KOPT-K1 (cell line): ENCODE measurements around the gene ARRB2.

Experiments used
- H3K27ac ChIP-seq: fragments of 200-600 bp; sonication (generic); 2 replicates; pipeline ENCODE4 v1.5.1; 2016; ENCODE audit warnings: antibody characterized with exemption, mild to moderate bottlenecking, low read depth, low read length; ENCODE audit not compliant: poor library complexity, severe bottlenecking
- H3K36me3 ChIP-seq: fragments of 200-600 bp; sonication (generic); 2 replicates; pipeline ENCODE4 v1.5.1; 2017; ENCODE audit warnings: antibody characterized with exemption, mild to moderate bottlenecking, low read length, moderate library complexity; ENCODE audit not compliant: insufficient read depth
- H3K9me3 ChIP-seq: fragments of 200-600 bp; sonication (generic); 2 replicates; pipeline ENCODE4 v1.5.1; 2017; ENCODE audit warnings: antibody characterized with exemption, low read length, mild to moderate bottlenecking; ENCODE audit not compliant: insufficient read depth, poor library complexity, severe bottlenecking

Gene ARRB2

GRCh38 chr17:4733073-4733531 is 22.7 kb downstream of the ARRB2 start:
- no peaks in the 10 kb centered on the region for H3K36me3 ChIP-seq
- H3K27ac ChIP-seq: no peak overlapping the region
- H3K9me3 ChIP-seq: no peaks in the 10 kb centered on the region

GRCh38 chr17:4734857-4735475 is 24.5 kb downstream of the ARRB2 start:
- H3K36me3 ChIP-seq: no peaks in the 10 kb centered on the region
- H3K9me3 ChIP-seq: no peaks in the 10 kb centered on the region
- H3K27ac ChIP-seq: no peak overlapping the region

GRCh38 chr17:4735876-4736651 is 25.6 kb downstream of the ARRB2 start:
- Histone ChIP-seq H3K27ac (no peak overlapping the region), H3K36me3 (no peaks in the 10 kb centered on the region), H3K9me3 (no peaks in the 10 kb centered on the region)

GRCh38 chr17:4738136-4739121 is 28.0 kb downstream of the ARRB2 start:
- no peaks in the 10 kb centered on the region for H3K36me3 ChIP-seq
- no peak overlapping the region for H3K27ac ChIP-seq
- no peaks in the 10 kb centered on the region for H3K9me3 ChIP-seq

- Histone ChIP-seq H3K9me3 (no peaks in the 10 kb centered on the region), H3K36me3 (no peaks in the 10 kb centered on the region), H3K27ac (no peak within 1 kb of the TSS)
These were observed 28.9 kb downstream of the ARRB2 start, which contains the start of the genes CXCL16 and ZMYND15 for GRCh38 chr17:4739122-4740024. TSS of gene CXCL16 (minus strand) at chr17:4739928. CDS start at chr17:4739339, 589 bp downstream. TSS of gene ZMYND15 (plus strand) at chr17:4739833. CDS start at chr17:4740549, 716 bp downstream.

GRCh38 chr17:4740025-4740351 is 29.6 kb downstream of the ARRB2 start:
- Histone ChIP-seq H3K9me3 (no peaks in the 10 kb centered on the region), H3K27ac (no peak overlapping the region), H3K36me3 (no peaks in the 10 kb centered on the region)

GRCh38 chr17:4740584-4740983 is 30.2 kb downstream of the ARRB2 start:
- Histone ChIP-seq H3K9me3 (no peaks in the 10 kb centered on the region), H3K36me3 (no peaks in the 10 kb centered on the region), H3K27ac (no peak overlapping the region)

GRCh38 chr17:4741544-4741943 is 31.1 kb downstream of the ARRB2 start:
- Histone ChIP-seq H3K36me3 (no peaks in the 10 kb centered on the region), H3K27ac (no peak overlapping the region), H3K9me3 (no peaks in the 10 kb centered on the region)

- Histone ChIP-seq H3K27ac (no peak overlapping the region), H3K36me3 (no peaks in the 10 kb centered on the region), H3K9me3 (no peaks in the 10 kb centered on the region)
These were observed 31.7 kb downstream of the ARRB2 start for GRCh38 chr17:4742133-4742532.

- Histone ChIP-seq H3K36me3 (no peaks in the 10 kb centered on the region), H3K9me3 (no peaks in the 10 kb centered on the region), H3K27ac (no peak overlapping the region)
These were observed 32.2 kb downstream of the ARRB2 start for GRCh38 chr17:4742629-4743028.

- Histone ChIP-seq H3K27ac (no peak overlapping the region), H3K36me3 (no peaks in the 10 kb centered on the region), H3K9me3 (no peaks in the 10 kb centered on the region)
These were observed 32.8 kb downstream of the ARRB2 start for GRCh38 chr17:4743216-4743615.

- no peaks in the 10 kb centered on the region for H3K9me3 ChIP-seq
- H3K36me3 ChIP-seq: no peaks in the 10 kb centered on the region
- H3K27ac ChIP-seq: no peak overlapping the region
These were observed 33.5 kb downstream of the ARRB2 start for GRCh38 chr17:4743898-4744297.

- H3K9me3 ChIP-seq: no peaks in the 10 kb centered on the region
- no peaks in the 10 kb centered on the region for H3K36me3 ChIP-seq
- H3K27ac ChIP-seq: no peak overlapping the region
These were observed 34.9 kb downstream of the ARRB2 start for GRCh38 chr17:4744999-4745969.
